Measurements from ENCODE around the gene RPL10. TPM values are rescaled to one million over a fixed set of nuclear protein-coding genes. Genes with fewer than 3 reads are reported as not detected.
A peak's percentile ranks its signal among the peaks of the same experiment; 100 is the strongest.

The RPL10 gene
- total RNA-seq, 4 donors from 2014 or later, result 2,607 to 8,937 (median 4,770) TPM

- Histone ChIP-seq H3K4me3 (no peak overlapping the region), H3K9me3 (no peaks in the 10 kb centered on the region), H3K27me3 (no peaks in the 10 kb centered on the region), H3K27ac (no peak overlapping the region), H3K36me3 (peaks cover 0 to 46% (median 5%) of the 10 kb centered on the region in 3 donors), H3K4me1 (peaks cover 7 to 55% (median 18%) of the 10 kb centered on the region in 3 donors)
- intact Hi-C loops (cut with DNase I), result no loop called here
- TF ChIP-seq POLR2A (IDR thresholded peaks at IDR 0.05) (no peak), CTCF (IDR thresholded peaks at IDR 0.05) (no peak)
- WGBS, 2 donors, result 85% methylated on average over 9 of the region's 11 CpGs; no CpG with 5 or more reads in 1 of the 2 donors
- no peak for DNase-seq
Observed at GRCh38 chrX:154441564-154441963, 43.4 kb downstream of the RPL10 start.

GRCh38 chrX:154441984-154442707 is 44.0 kb downstream of the RPL10 start:
- Histone ChIP-seq H3K9me3 (no peaks in the 10 kb centered on the region), H3K4me1 (peaks cover 7 to 55% (median 18%) of the 10 kb centered on the region in 3 donors)

GRCh38 chrX:154443479-154443910 is 45.3 kb downstream of the RPL10 start:
- Histone ChIP-seq H3K4me1 (peaks cover 3 to 43% (median 13%) of the 10 kb centered on the region in 3 donors), H3K4me3 (peak overlapping the region in 3 of 4 donors; percentile 51 to 75 (median 59))

More at GRCh38 chrX:154441984-154442707, 44.0 kb downstream of the RPL10 start:
- H3K27me3 ChIP-seq, result no peaks in the 10 kb centered on the region
- peak overlapping the region in 3 of 4 donors; percentile 29 to 87 (median 37) for H3K27ac ChIP-seq
- DNase-seq, result no peak
- H3K36me3 ChIP-seq, result peaks cover 0 to 50% (median 5%) of the 10 kb centered on the region in 3 donors
- intact Hi-C loops (cut with DNase I), result no loop called here
- no peak overlapping the region for H3K4me3 ChIP-seq
- 51 to 70% methylated on average over 5 to 6 of the region's 21 CpGs for WGBS, 2 donors
- TF ChIP-seq CTCF (IDR thresholded peaks at IDR 0.05), result no peak
- no peak for TF ChIP-seq POLR2A (IDR thresholded peaks at IDR 0.05)

GRCh38 chrX:154443992-154444754 is 46.0 kb downstream of the RPL10 start, which contains the start of gene FAM50A:
TSS of gene FAM50A (plus strand) at chrX:154444141. CDS start at chrX:154444236, 95 bp downstream.
- peaks cover 0 to 63% (median 5%) of the 10 kb centered on the region in 3 donors for H3K36me3 ChIP-seq
- no peaks in the 10 kb centered on the region for H3K27me3 ChIP-seq
- peak within 1 kb of the TSS; percentile 76 to 87 (median 87) for H3K27ac ChIP-seq
- H3K9me3 ChIP-seq, result no peaks in the 10 kb centered on the region
- intact Hi-C loops (cut with DNase I), result no loop called here
- no peak for DNase-seq
- H3K4me3 ChIP-seq, result peak within 1 kb of the TSS; percentile 45 to 75 (median 55)
- H3K4me1 ChIP-seq, result peaks cover 0 to 36% (median 12%) of the 10 kb centered on the region in 3 donors
- peak in 2 of 6 experiments; percentile 9 to 26 for TF ChIP-seq CTCF (IDR thresholded peaks at IDR 0.05)
- TF ChIP-seq POLR2A (IDR thresholded peaks at IDR 0.05), result peak in 1 of 4 donors; percentile 26
- 0% methylated on average over 2 of the region's 94 CpGs; no CpG with 5 or more reads in 1 of the 2 donors for WGBS, 2 donors

More at GRCh38 chrX:154443479-154443910, 45.3 kb downstream of the RPL10 start:
- H3K36me3 ChIP-seq, result peaks cover 0 to 63% (median 5%) of the 10 kb centered on the region in 3 donors
- H3K27ac ChIP-seq, result peak overlapping the region; percentile 76 to 87 (median 87)
- TF ChIP-seq CTCF (IDR thresholded peaks at IDR 0.05) (no peak), POLR2A (IDR thresholded peaks at IDR 0.05) (no peak)
- 27 to 31% methylated on average over 3 to 9 of the region's 10 CpGs for WGBS, 2 donors
- intact Hi-C loops (cut with DNase I), result no loop called here
- no peaks in the 10 kb centered on the region for H3K9me3 ChIP-seq
- no peaks in the 10 kb centered on the region for H3K27me3 ChIP-seq
- no peak for DNase-seq
